Right hindlimb (tissue), 1 donor: ENCODE measurements around the gene ABI1.

Experiments
- DNase-seq: peaks from one replicate; pipeline ENCODE4 v3.0.0-alpha.2; 2018

ABI1 gene

GRCh38 chr10:26755443-26755903 is 105.3 kb downstream of the ABI1 start:
- DNase-seq: no peak

- no peak for DNase-seq
Observed at GRCh38 chr10:26746061-26746460, 114.7 kb downstream of the ABI1 start.

DNA sequence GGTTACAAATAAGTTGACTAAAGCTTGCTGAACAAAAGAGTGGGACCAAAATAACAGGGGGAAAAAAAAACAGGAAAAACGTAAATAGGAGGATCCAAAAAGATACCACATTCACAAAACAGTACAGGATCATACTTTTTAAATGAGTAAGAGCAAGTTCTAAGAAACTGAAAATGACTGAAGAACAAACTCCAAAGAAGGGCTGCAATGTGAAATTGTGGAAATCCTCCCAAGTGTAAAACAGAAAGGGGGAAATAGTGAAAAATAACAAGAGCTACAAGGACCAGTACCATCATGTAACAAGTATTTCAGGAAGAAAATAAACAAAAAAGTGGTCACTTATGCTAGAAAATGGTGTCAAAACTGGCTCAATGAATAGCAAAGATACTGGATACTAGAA is 116.9 kb downstream of the ABI1 start:
- DNase-seq: no peak

DNA sequence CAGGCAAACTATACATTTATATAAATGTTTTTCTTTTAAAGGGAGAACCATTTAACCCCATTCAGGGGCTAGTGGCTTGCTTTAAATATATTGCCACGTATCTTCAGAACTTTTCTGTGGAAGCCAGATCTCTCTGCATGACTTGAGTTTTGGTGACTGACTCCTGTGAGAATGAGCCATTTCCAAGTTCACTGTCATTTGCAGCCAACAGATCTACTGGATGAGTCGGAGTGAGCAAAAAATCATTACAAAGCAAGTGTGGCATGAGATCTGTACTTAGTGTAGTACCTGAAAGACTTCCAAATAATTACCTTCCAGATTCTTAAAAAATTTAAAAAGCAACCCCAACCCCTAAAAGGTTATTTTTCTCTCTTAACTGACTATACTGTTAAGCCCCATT is 117.7 kb downstream of the ABI1 start:
- no peak for DNase-seq

- no peak for DNase-seq
Observed at GRCh38 chr10:26741368-26741767, 119.4 kb downstream of the ABI1 start.

DNA sequence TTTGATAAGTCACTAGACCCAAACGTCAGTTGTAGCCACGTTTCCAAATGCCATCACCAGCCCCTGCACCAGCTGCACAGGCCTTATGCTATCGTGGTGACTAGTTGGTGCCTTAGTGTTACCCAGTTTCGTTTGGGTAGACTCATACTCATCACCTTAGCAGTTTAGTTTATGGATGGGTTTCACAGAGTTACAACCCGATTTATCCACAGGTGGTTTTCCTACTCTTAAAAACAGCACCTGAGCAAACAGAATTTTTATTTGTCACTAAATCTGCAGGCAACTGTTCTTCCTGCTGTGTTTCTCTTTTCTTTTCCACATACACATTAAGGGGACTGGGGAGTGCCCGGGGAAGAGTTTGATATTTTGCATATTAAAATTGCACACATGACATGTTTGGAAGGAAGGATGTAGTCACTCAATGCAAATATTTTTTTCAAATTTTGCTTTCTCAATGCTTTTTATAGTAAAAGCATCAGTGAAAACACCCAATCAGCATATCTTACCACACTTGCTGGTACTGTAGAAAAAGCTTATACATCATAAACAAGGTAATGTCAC is 121.6 kb downstream of the ABI1 start:
- no peak for DNase-seq

DNA sequence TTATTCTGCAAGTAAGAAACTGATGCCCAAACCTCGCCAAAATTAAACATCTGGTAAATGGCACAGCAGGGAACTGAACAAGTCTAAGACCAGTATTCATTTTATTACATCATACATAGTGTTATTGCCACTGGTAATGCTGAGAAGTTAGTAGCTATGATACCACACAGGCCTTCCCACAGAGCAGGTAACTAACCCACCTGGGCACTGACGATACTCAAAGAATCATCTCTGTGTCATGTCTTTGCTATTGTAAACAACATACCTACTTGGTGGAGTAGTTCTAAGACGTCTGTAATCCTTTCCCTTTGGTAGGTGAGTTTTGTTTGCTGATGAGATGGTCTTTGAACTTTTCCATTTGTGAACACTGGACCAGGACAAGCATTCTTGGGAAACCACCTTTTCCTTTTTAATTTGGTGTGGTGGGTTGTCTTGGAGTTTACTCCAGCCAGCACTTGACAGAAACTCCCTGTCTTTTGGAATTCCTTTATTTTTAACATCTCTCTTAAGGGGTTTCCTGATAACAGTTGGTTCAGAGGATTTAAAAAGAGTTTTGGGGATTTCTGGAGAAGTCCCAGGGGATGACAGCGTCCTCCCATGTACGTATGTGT is 122.4 kb downstream of the ABI1 start:
- no peak for DNase-seq

- DNase-seq: no peak
Observed at GRCh38 chr10:26737730-26738129, 123.0 kb downstream of the ABI1 start.

GRCh38 chr10:26735435-26735834 is 125.3 kb downstream of the ABI1 start:
- no peak for DNase-seq

- DNase-seq: no peak
Observed at GRCh38 chr10:26733750-26734568, 126.8 kb downstream of the ABI1 start.

GRCh38 chr10:26730552-26730951 is 130.2 kb downstream of the ABI1 start:
- no peak for DNase-seq

GRCh38 chr10:26729395-26729794 is 131.4 kb downstream of the ABI1 start:
- DNase-seq: no peak

GRCh38 chr10:26728957-26729356 is 131.8 kb downstream of the ABI1 start:
- DNase-seq: no peak

GRCh38 chr10:26727005-26727404 is 133.8 kb downstream of the ABI1 start:
- DNase-seq: no peak

DNA sequence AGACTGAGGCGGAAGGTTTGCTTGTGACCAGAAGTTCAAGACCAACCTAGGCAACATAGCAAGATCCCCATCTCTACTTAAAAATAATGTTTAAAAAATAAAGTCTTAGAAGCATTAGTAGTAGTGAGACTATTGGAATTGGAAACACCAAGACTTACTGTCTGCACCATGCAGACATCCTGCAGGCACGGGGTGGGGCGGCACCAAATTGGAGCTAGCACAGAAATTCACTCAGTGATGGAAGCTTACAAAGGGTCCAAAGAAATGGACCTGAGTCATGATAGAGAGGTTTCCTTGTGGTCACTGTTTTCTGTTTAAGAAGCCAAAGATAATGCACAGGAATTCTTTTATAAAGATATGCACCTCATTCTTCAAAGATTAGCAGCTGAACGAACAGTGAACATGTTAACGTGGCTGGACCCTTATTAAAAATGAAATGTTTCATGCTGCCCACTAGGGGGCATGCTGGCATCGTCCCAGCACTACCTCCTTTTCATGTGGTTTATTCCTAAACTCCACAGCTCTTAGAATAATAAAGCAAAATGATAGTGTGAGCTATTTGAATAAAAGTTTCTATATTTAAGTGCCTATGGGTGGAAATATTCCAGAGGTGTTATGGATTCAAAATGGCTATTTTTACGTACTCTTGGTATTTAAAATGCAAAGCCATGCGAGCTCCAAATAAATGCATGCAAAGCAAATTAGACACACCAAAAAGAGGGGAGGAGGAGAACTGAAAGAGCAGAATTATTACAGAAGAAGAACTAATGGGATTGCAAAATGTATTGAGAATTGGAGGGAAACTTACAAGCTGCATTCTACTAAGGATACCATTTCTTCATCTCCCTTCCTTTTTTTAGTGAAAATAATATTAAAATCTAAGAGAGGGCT is 134.7 kb downstream of the ABI1 start:
- peak; percentile 69 for DNase-seq

DNA sequence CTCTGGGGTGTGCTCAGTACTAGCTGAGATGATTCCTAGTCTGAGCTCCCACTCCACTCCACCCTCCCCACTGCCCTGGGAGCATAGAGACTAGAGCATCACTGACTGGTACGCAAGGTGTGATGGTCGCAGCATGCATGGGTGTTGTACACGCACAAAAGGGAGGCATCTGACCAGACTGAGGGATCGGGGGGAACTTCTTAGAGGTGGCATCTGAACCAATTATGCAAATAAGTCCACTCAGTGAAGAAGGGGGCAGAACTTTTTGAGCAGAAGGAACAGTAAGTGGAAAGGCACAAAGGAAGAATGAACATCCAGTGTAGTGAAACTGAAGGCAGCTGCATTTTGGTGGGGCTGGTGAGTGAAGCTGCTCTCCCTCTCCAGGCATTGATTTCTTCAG is 137.7 kb downstream of the ABI1 start:
- no peak for DNase-seq

DNA sequence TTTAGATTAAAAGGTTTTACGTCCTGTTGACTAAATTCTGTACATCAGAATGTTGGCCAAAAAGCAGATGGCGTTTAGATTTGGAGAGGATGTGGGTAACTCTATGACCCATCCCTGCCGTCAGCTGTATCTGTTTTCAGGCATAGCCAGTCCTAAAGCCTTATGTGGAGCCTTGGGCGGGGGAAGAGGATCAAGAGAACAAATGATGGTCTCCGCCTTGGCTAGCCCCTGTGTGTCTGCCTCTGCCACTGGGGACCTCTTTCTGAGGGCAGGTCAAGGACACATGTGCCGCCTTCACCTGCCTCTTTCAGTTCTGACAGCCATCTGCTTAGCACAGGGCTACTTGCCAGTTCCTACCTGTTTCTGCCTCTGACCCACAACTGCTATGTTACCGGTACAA is 139.2 kb downstream of the ABI1 start:
- no peak for DNase-seq

DNA sequence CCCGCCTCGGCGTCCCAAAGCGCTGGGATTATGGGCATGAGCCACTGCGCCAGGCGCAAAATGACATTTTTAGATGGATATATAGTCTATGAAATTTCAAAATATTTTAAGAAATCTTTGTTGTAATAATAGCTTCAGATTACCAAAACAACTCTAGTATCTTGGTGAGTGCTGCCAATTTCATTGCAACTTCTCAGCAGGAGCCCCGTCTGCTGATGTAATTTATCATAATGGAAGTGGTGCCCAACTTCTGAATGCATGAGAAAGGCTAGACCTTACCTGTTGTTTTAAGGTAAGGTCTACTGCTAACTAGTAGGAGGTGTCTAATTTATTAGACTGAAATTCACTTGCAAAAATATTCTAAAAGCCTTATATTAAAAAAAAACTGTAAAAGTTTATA is 143.3 kb downstream of the ABI1 start:
- DNase-seq: no peak

GRCh38 chr10:26715137-26715487 is 145.6 kb downstream of the ABI1 start:
- no peak for DNase-seq

DNA sequence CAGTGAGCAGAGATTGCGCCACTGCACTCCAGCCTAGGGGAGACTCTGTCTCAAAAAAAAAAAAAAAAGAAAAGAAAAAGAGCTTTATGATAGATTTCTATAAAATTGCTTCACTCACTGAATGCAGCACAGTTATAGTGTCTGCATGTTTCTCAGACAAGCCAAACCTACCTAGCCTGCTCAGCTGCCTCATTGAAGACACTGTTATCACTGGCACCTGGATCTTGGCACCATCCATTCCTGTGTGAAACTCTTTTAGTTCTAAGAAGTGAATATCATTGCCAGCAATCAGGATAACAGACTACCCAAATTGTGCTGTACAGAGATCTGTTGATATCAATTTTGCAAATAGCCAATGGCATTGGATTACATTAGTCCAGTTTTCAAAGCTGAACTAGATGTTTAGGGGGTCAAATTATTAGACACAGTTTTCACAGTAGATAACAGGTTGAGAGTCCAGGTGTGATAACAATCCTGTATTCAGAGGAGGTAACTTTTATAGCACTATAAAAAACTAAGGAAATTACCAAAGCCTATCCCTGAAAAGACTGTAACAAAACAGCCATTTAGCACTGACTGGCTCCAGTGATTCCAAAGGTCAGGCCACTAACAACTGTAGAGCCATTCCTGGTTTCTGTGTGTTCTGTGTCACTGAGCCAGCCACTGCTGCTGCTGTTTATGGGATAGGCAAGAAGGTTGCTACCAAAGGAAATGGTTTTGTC is 146.2 kb downstream of the ABI1 start:
- no peak for DNase-seq

DNA sequence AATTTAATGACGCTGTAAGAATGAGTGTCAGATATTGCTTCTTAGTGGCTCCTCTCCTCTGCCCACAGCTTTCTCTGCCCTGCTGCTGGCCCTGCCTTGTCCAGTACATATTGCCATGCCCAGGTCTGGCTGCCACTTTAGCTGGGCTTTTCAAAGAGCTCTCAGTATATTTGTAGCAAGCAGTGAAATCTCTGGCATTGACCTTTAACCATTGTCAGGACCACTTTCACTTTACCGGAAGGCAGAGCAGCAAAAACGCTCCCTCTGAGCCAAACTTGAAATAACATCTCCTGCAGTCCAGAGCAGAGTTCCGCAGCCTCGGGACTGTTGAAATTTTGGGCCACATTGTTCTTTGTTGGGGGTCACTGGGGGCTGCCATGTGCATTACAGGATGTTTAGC is 149.4 kb downstream of the ABI1 start:
- DNase-seq: no peak

DNA sequence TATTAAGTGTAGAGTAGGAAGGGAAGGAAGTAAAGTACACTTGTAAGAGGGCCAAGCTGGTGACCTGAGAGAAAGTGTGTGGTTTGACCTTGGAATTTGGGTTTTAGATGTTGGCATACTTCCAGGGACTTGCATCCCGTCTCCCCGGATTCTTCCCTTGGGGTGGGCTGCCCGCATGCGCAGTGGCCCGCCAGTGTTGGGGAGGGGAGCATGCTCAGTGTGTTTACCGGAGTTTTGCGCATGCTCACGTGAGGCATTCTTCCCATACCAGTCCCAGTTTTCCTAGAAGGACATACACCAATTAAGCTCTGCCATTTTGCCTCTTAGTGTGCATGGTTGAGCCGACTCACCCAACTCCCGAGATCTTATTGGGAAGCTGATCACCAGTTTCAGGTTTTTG is 153.8 kb downstream of the ABI1 start:
- no peak for DNase-seq

DNA sequence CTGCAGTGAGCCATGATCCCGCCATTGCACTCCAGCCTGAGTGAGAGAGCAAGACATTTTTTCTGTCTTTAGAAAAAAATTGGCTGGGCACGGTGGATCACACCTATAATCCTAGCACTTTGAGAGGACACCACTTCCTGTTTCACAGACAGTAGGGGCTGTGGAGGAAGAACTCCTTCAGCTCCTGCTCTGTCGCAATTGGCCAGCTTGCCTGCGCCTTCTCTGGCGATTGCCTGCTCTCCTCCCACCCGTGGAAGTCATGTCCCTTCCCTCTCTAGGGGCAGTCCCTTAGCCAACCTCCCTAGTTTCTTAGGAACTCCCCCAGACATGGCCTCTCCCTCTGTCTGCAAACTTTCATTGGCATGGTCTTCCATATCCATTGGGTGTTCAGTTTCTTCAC is 154.6 kb downstream of the ABI1 start:
- DNase-seq: no peak
